Left renal pelvis (tissue), 4 donors: Measurements from ENCODE around the gene LGR6. TPM values are rescaled to one million over a fixed set of nuclear protein-coding genes. Genes with fewer than 3 reads are reported as not detected.
"Not testable (repeated sequence)": the region's sequence is repeated elsewhere in the genome, so short reads cannot be mapped to it uniquely, and the experiment has no call there.

Experiments used
- DNase-seq, 4 donors: peaks; one replicate each; pipeline ENCODE4 v3.0.0-alpha.2; 2013; ENCODE audit warnings: low read depth in 4 of 4, low spot score in 3 of 4
- polyA plus RNA-seq, 4 donors: library from polyadenylated mRNA; unstranded; fragments of 120-200 nt; gene quantifications; one replicate each; pipeline ENCODE4 v1.2.1, GENCODE V29; 2013; ENCODE audit not compliant: insufficient read length in 4 of 4

LGR6 gene
- polyA plus RNA-seq, 4 donors = 0.76 to 1.4 (median 0.82) TPM

DNA sequence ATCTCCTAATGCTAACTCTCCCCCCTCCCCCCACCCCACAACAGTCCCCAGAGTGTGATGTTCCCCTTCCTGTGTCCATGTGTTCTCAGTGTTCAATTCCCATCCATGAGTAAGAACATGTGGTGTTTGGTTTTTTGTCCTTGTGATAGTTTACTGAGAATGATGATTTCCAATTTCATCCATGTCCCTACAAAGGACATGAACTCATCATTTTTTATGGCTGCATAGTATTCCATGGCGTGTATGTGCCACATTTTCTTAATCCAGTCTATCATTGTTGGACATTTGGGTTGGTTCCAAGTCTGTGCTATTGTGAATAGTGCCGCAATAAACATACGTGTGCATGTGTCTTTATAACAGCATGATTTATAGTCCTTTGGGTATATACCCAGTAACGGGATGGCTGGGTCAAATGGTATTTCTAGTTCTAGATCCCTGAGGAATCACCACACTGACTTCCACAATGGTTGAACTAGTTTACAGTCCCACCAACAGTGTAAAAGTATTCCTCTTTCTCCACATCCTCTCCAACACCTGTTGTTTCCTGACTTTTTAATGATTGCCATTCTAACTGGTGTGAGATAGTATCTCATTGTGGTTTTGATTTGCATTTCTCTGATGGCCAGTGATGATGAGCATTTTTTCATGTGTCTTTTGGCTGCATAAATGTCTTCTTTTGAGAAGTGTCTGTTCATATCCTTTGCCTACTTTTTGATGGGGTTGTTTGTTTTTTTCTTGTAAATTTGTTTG lies 67.8 kb downstream of the LGR6 start:
- not testable (repeated sequence) for DNase-seq

DNA sequence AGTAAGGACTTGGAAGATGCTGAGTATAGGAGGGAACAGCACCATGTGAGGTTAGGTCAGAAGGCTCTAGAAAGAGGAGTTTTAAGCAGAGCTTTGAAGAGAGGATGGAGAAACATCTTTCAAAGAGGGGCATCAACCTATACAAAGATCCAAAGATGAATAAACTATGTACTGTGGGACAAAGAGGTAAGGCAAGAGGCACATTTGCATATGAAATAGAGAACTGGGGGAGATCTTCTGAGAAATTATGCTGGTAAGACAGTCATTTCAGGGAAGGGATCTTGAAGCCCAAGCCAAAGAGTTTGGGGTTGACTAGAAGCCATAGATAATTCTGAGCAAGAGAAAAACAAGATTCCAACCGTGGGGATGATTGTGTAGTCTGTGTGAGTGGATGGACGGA lies 70.0 kb downstream of the LGR6 start:
- DNase-seq = no peak

DNA sequence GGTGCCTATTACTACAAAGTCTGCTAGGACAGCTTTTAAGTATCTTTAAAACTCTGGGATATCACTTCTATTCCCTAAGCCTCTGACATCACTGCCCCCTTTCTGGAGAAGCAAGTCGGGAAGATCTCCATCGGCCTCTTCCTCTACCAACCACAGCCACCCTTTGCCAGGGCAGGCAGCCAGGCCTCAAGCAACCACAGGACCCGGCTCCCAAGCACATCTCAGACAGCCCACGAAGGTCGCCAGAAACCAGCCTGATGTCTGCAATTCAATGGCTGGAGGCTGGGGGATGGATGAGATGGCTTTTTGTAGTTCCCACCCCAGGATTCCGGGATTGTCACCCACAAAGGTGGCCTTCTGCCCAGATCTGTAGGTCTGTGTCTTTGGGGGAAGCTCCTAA lies 70.7 kb downstream of the LGR6 start:
- DNase-seq = no peak

DNA sequence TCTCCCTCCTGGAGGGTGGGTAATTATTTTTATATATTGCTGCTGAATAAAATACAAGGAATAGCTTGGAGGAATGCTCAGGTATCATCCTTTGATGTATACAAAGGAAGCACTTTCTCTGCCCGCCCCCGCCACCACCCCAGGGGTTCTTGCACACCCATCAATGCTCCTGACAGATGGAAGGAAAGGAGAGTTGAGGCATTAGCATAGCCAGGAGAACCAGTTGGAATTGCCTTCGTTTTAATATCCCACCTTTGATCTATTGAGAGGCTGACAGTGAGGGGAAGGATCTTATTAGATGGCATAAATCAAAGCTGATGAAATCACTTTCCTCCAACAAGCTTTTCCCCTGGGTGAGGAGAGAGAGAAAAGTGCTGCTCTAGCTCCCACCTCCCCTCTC lies 71.1 kb downstream of the LGR6 start:
- no peak for DNase-seq

DNA sequence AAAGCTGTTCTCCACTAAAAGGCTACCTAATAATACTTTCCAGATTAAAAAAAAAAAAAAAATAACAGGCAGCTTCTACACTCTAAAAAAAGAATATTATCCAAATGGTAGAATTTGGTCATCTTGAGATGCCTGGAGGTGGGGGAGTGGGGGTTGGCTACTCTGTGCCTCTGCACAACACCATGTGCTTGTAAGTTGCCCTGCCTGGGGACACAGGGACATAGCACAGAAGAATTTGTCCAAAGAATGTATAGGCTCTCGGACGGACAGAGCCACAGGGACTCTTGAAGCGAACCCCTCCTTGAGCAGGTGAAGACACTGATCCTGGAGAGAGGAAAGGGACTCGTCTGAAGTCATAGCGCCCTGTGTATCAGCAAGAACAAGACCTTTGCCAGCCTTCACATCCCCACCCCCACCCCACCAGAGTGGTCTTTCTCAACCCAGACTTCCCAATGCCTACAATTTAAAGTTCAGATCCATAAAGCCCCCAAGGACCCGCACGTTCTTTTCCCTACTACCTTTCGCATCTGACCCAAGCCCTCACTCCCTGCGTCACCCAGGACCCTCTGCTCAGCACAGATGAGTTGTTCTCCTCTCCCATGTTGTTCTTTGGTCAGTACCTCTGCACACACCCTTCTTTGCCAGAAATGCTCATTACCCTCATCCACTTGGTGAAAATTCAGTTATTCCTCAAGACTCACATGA lies 72.6 kb downstream of the LGR6 start:
- no peak for DNase-seq

DNA sequence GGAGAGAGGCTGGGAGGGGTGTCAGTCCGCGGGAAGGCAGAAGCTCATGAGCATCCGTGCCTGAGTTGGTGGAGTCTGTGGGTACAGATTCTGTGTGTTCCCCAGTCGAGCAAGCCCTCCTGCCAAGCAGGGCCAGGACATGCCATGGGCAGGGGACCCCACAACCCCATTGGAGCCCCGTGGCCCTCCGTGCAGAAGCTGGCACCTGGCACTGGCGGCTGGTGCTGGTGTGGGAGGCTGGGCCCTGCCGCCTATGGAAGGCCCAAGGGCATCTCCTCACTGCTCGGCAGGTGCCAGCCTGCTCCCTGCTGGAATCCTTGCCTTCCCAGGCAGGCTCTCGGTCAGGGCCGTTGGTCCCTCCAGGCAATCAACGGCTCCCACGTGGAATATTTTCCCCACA lies 74.4 kb downstream of the LGR6 start:
- no peak for DNase-seq

DNA sequence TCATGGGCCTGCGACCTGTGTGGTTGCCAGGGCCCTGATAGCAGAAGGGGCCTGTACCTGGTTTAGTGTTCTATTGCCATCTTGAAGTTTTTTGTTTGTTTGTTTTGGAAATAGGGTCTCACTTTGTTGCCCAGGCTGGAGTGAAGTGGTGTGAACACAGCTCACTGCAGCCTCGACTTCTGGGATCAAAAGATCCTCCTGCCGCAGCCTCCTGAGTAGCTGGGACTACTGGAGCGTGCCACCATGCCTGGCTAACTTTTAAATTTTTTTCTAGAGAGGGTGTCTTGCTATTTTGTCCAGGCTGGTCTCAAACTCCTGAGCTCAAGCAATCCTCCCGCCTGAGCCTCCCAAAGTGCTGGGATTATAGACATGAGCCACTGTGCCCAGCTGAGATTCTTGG lies 75.2 kb downstream of the LGR6 start:
- DNase-seq = no peak

DNA sequence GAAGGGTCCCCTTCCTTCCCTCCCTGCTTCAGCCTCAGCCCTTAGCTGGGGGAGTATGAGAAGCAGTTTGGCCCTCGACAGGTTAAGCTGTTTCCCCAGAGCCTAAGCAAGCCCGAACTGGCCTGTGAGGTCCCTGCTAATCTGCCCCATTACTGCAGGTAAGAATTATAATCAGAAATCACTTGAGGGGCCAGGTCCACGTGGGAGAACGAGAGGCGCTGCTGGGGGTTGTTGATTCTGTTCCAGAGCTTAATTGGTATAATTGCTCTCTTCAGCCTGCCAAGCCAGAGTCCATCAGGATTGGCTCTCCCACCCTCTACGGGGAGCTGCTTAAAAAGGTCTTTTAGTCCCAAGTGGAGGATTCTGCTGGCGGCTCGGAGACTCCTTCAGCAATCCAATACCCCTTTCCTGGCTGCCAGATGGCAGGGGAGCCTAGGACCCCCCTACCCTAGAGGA lies 77.3 kb downstream of the LGR6 start:
- no peak for DNase-seq

DNA sequence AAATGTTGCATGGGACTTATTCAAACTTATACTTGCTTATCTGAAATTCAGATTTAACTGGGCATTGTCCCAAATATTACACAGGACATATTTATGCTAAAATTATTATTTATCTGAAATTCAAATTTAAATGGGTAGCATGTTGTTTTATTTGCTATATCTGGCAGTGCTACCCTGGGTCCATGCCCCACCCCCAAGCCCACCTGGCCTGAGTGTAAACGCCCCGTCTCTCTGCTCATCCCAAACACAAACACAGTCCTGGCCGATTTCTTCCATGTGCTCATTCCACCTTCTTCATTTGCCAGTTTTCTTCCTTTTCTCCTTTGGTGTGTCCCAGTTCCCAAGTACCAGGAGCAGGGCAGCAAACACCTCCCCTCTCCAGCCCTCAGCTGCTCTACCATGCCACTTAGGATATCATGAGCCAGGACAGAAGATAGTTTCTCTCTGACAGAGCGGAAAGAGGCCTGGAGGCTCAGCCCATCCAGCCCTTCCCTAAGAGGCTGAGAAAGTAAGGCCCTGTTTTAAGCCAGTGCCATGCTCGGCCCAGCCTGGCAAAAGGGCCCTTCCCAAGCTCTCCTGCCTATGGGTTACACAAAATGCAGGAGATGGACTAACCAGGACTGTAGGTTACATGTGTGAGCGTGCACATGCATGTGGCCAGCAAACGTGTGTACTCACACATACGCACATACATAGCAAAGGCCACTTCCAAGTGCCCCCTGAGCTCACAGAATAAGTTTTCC lies 78.7 kb downstream of the LGR6 start:
- no peak for DNase-seq

DNA sequence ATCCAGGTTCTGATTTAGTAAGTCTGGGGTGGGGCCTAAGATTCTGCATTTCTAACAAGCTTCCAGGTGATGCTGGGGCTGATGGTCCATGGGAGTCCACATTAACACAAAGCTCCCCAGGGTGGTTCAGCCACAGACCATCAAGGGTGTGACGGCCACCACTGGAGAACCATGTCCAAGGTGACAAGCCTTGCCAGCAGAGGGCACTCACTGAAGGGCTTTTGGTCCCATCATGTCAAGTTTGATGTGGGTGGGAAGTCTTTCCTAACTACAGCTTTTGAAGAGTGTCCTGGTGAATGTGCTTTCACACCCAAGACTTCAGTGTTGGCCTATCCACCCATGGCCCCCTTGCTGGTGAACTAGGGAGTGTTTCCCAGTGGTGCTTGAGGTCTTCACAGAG lies 81.0 kb downstream of the LGR6 start:
- no peak for DNase-seq

DNA sequence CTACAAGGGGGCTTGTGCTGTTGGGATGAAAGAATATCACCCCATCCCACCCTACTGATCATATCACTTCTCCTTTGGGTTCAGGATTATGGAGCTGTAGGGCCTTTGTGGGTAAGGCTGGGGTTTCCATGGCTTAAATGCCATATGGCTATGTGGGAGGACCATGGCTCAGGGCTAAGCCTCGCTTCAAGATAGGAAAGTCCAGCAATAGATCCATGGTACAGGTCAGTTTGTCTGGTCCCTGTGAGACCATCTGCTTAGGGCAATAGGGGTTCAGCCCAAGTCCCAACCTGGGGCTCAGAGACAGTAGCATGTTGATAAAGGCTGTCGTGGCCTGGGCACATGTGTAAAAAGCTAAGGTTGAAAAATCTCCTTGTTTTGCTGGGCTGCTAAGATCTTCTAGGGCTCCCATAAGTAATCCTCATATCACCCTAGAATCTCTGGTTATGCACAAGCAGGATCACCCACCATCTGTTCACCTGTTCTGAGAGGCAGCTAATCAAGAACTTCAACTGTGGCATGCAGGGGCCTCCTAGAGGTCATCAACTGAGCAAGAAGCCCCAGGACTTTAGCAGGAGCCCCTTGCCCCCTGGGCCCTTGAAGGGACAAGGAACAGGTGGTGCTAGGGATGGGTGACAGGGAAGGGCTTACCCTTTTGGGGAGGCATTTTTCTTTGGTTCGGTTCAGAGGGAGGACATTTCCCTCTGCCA lies 81.6 kb downstream of the LGR6 start:
- no peak for DNase-seq

DNA sequence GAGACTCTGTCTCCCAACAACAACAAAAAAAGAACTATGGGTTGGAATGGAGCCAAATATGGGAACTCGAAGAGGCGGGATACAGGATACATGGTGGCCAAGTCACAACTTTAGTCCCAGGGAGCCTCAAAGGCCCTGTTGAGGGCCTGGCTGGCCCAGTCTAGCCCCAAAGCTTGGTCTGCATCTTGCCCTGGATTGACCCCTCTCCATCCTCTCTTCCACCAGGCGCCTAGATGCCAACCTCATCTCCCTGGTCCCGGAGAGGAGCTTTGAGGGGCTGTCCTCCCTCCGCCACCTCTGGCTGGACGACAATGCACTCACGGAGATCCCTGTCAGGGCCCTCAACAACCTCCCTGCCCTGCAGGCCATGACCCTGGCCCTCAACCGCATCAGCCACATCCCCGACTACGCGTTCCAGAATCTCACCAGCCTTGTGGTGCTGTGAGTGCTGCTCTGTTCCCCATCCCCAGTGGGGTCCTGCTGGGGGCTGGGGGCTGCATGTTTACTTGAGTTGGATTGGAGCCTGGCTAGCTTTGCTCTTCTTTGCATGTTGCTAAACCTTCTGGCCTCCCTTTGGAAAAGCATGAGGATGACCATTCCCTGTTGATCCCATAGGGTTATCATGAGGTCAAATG lies 82.6 kb downstream of the LGR6 start:
- no peak for DNase-seq

DNA sequence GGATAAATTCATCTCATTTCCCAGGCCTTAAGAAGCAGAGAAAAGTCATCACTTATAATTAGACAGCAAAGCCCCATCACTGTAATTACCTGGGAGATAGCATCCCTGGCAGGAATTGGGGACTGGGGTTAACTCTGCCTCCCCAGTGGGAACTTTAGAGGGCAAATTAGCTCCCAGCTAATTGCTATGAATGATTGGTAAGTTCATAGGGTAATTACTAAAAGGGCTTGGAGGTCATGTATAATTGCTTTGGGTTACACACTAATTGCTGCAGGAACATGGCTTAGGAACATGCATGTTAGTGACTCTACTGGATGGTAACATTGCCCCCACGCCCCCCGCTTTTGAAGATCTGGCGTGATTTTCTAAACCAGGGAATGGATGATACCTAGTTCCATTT lies 83.3 kb downstream of the LGR6 start:
- no peak for DNase-seq

DNA sequence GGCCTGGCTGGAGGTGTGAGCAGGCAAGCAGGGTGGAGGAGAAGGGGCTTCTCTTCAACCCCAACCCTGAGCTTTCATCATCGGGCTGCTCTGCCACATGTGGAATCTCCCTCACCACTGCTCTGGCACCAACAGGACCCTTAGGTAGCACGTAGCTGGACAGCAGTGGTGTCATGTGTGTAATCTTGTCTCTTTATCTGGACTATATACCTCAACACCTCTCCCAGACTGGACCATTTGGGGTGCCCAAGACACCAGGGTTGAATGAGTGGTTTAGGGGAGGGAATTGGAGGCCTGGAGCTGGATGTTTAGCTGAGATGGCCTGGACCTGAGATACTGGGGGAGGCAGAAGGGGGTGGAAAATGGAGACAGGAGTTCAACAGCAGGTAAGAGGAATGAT lies 85.2 kb downstream of the LGR6 start:
- DNase-seq = no peak

DNA sequence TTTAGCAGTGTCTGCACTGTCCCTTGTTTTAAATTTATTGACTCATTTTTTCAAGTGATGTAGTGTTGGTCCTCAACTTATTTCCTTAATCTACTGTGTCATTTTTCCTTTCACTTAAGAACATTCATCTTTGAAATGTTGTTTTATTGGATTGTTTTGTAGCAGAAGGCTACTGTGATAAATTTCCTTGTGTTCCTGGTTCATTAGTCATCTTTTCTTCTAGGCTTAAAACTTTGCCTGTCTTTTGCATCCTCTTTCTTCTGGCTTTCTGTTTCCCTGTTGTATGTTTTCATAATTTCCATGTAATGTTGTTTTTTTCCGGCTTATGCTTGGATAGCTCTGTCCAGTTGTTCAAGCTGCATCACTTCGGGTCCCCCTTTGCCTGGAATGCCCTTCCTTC lies 86.2 kb downstream of the LGR6 start:
- no peak for DNase-seq

DNA sequence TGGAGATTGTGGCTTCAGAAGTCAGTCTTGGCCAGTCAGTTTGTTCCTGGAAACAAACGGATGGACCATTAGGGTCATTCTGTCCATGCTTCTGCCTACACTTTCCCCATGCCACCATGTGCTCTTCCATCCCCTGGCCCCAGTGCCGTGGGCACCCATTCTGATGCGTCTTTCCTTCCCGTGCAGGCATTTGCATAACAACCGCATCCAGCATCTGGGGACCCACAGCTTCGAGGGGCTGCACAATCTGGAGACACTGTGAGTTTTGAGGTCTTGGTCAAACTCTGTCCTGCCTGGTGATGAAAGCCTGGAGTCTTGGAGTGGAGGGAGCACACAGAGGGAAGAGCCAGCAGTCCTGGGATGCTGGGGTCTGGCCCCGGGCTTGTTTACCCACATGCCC lies 87.0 kb downstream of the LGR6 start:
- DNase-seq = no peak

DNA sequence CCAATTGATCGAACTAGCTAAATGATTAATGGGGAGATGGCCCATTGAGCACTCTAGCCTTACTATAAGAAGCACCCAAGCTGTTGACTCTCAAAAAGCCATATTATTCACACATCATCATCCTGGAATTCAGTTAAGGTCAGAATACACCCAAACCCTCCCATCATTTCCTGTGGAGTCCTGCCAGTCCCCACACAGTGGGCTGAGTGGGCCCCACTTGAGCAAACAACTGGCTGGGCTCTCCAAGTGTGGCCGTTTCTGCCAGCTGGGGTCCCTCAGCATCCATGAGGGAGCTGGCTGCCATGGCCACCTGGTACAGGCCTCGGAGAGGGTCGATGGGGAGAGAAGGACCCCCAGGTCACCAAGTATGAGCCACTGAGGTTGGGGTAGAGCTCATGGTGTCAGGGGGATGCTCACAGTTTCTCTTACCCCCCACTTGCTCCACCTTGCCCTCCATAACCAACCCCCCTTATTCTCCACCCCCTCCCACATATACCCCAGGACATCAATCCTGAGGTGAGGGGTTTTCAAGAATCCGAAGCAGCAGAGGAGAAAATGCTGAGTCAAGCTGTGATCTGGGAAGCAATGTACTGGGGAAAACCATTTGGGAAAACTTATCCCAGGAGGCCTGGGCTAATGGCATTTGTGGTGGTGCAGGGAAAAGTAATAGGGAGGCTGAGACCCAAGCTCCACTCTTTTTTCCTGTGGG lies 87.9 kb downstream of the LGR6 start:
- no peak for DNase-seq

DNA sequence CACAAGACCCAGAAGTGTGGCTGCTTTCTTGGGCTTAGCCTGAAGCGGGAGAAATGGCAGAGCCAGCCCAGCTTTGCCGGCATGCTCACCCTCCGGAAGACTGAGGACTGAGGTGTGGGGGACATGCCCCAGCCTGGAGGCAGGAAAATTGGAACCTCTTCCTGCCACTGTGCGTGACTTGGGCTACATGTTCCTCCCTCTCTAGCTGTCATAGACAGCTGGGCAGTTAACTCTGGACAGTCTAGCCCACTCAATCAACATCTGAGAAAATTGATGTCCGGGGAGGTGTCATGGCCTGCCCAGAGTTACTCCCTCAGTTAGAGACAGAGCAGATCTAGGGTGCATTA lies 88.4 kb downstream of the LGR6 start:
- peak in 1 of 4 donors; percentile 14 for DNase-seq

DNA sequence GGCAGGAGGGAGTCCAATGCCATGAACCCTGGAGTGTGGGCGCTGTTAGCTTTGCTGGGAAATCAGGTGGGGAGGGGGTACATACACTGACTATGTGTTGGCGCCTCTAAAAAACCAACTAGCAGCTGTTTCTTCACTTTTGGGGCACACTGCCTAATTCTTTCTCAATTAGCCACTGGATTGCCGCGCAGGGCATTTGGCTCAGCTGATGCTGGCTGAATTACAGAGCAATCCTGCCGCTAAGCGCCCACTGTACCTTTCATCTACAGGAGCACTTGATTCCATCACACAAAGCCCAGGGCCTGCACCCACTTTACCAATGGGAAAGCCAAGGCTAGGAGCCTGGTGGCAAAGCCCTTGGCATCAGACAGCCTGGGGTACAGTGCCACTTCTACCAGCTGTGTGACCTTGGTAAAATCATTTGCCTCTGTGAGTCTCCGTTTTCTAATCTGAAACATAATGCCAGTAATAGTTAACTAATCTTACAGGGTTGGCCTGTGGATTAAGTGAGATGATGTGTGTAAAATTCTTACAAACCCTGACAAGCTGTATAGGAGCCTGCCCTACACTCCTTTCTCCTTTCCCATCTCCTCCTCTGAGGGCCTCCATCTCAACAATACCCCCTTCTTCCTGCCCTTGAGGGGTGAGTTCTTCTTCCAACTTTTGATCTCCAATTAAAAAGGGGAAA lies 89.1 kb downstream of the LGR6 start:
- DNase-seq = no peak
